Left lung (tissue), 10 donors: ENCODE results near the gene KIF16B. TPM values are rescaled to one million over a fixed set of nuclear protein-coding genes. Genes with fewer than 3 reads are reported as not detected.

ENCODE experiments used
- ATAC-seq: fragments of 200-7000 bp; cut with Tn5 transposase; one replicate; pipeline ENCODE4 v1.9.1; 2020; ENCODE audit warnings: moderate library complexity
- DNase-seq, 4 donors: peaks; one replicate each; pipeline ENCODE4 v3.0.0-alpha.2; 2013 to 2020
- H3K27ac ChIP-seq, 2 donors: fragments of 200-600 bp; sonication (generic) in 1 of 2; one replicate each; pipeline versions ENCODE4 v1.5.0 to v1.8.0; 2020 to 2021
- H3K27me3 ChIP-seq, 2 donors: fragments of 200-600 bp; sonication (generic) in 1 of 2; one replicate each; pipeline versions ENCODE4 v1.5.0 to v1.8.0; 2020 to 2021
- H3K36me3 ChIP-seq, 2 donors: fragments of 200-600 bp; sonication (generic) in 1 of 2; one replicate each; pipeline versions ENCODE4 v1.5.0 to v1.8.0; 2020 to 2021
- H3K4me1 ChIP-seq, 2 donors: fragments of 200-600 bp; one replicate each; pipeline ENCODE4 v1.8.0; 2021
- H3K4me3 ChIP-seq, 2 donors: fragments of 200-600 bp; sonication (generic) in 1 of 2; one replicate each; pipeline versions ENCODE4 v1.5.0 to v1.8.0; 2020 to 2021; ENCODE audit warnings: mild to moderate bottlenecking in 1 of 2
- H3K9me3 ChIP-seq, 2 donors: fragments of 200-600 bp; sonication (generic) in 1 of 2; one replicate each; pipeline versions ENCODE4 v1.5.0 to v1.8.0; 2020 to 2021
- intact Hi-C, 2 donors: fragments of 100-400 bp; cut with DNase I; formaldehyde crosslinking; loops; one replicate each; pipeline versions ENCODE4 v1.11.2 to v1.14.2; 2022
- polyA plus RNA-seq, 6 donors: library from polyadenylated mRNA; unstranded; fragments of 120-200 nt; gene quantifications; one replicate each; pipeline ENCODE4 v1.2.1, GENCODE V29; 2013; ENCODE audit not compliant: insufficient read length in 6 of 6
- total RNA-seq, 2 donors: library from RNA; stranded (reverse); fragmentation: NEBNext Ultra II Directional; extraction: Animal tissue kit (Norgen Biotek cat#: 25700); gene quantifications; one replicate each; pipeline ENCODE4 v1.2.1, GENCODE V29; 2021
- TF ChIP-seq, protein P1 (sequence below), 2 donors: fragments of 200-600 bp; sonication (generic) in 1 of 2; IDR thresholded peaks; one replicate each; pipeline versions ENCODE4 v1.5.0 to v1.8.0; 2021; ENCODE audit warnings: antibody characterized with exemption in 2 of 2
- donor health status: DM: no; HTN: yes; CAD: no.
- donor health status: DM: no; HTN: no; CAD: no.

The KIF16B gene
- total and polyA plus RNA-seq, 8 donors: 9.1 to 23.8 (median 12.8) TPM

- Histone ChIP-seq H3K27ac (no peak overlapping the region), H3K27me3 (no peaks in the 10 kb centered on the region), H3K4me1 (peaks cover 0 to 6% of the 10 kb centered on the region in 2 donors), H3K4me3 (no peak overlapping the region), H3K9me3 (no peaks in the 10 kb centered on the region), H3K36me3 (no peaks in the 10 kb centered on the region)
- ATAC-seq (no peak), DNase-seq (no peak)
- TF ChIP-seq, protein P1, sequence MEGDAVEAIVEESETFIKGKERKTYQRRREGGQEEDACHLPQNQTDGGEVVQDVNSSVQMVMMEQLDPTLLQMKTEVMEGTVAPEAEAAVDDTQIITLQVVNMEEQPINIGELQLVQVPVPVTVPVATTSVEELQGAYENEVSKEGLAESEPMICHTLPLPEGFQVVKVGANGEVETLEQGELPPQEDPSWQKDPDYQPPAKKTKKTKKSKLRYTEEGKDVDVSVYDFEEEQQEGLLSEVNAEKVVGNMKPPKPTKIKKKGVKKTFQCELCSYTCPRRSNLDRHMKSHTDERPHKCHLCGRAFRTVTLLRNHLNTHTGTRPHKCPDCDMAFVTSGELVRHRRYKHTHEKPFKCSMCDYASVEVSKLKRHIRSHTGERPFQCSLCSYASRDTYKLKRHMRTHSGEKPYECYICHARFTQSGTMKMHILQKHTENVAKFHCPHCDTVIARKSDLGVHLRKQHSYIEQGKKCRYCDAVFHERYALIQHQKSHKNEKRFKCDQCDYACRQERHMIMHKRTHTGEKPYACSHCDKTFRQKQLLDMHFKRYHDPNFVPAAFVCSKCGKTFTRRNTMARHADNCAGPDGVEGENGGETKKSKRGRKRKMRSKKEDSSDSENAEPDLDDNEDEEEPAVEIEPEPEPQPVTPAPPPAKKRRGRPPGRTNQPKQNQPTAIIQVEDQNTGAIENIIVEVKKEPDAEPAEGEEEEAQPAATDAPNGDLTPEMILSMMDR (IDR thresholded peaks at IDR 0.05): no peak
- intact Hi-C loops: no loop called here
Observed at GRCh38 chr20:16555754-16556153, 17.5 kb downstream of the KIF16B start.

- TF ChIP-seq, protein P1 (IDR thresholded peaks at IDR 0.05): no peak
- Histone ChIP-seq H3K9me3 (no peaks in the 10 kb centered on the region), H3K36me3 (no peaks in the 10 kb centered on the region), H3K4me1 (peaks cover 0 to 6% of the 10 kb centered on the region in 2 donors), H3K4me3 (no peak overlapping the region), H3K27ac (no peak overlapping the region), H3K27me3 (no peaks in the 10 kb centered on the region)
- DNase-seq: no peak
- no peak for ATAC-seq
- intact Hi-C loops: no loop called here
Observed at GRCh38 chr20:16554766-16555543, 18.3 kb downstream of the KIF16B start.

DNA sequence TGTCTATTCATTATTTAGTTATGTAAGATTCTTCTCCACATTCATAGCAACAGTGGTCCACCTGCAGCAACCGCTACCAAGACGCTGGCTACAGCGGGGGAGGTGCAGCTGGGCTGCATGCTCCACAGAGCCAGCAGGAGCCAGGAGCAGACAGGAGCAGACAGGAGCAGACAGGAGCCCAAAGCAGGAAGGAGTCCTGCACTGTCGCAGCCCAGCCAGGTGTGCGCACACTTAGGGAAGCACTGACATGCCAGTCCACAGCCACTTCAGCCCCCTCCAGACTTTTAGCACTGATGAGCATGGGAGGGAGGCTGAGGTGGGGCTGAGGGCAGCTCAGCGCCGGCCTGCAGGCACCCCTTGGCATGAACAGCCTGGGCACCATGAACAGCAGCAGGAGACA lies 19.6 kb downstream of the KIF16B start:
- no peaks in the 10 kb centered on the region for H3K9me3 ChIP-seq
- H3K4me1 ChIP-seq: peaks cover 0 to 6% of the 10 kb centered on the region in 2 donors
- no peaks in the 10 kb centered on the region for H3K36me3 ChIP-seq
- TF ChIP-seq, protein P1 (IDR thresholded peaks at IDR 0.05): no peak
- H3K27ac ChIP-seq: no peak overlapping the region
- no peak overlapping the region for H3K4me3 ChIP-seq
- no peaks in the 10 kb centered on the region for H3K27me3 ChIP-seq
- DNase-seq (no peak), ATAC-seq (peak; percentile 28)
- intact Hi-C loops: no loop called here

DNA sequence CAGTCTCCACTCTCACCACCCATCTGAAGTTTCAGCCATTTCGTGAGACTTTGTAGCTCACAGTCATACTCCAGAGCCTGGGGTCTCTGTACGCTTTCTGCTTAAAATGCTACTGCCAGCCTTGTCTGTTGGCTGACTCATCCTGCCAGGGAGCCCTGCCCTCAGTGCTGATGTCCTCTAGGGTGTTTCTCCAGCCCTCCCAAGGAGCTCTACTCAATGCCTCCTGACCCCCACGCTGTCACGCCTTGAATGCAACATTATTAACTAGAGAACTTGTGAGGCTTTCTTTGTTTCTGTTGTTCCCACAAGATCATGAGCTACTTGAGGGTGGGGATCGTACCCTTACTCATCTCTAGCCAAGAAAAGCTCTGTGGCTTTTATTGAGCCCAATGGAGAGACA lies 20.1 kb downstream of the KIF16B start:
- H3K4me1 ChIP-seq: peaks cover 0 to 6% of the 10 kb centered on the region in 2 donors
- ATAC-seq: no peak
- DNase-seq: no peak

DNA sequence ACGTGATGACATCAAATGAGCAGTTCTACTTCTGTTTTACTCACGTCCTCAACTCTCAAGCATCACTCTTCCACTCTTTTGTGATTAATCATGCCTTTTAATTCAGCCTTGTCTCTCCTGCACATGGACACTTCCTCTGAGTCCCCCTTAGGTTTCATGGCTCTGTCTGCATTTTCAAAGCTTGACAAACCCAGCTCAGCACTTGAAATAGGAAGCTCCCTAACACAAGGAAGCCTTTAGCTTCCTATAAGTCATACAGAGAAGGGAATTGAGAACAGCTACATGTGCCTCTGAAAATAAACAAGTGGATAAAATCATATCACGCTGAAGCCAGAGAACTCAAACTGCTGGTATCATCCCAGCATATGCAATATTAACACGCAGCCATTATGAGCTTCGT lies 21.2 kb downstream of the KIF16B start:
- intact Hi-C loops: no loop called here
- TF ChIP-seq, protein P1 (IDR thresholded peaks at IDR 0.05): no peak
- Histone ChIP-seq H3K9me3 (no peaks in the 10 kb centered on the region), H3K4me3 (no peak overlapping the region), H3K27ac (no peak overlapping the region), H3K4me1 (peaks cover 0 to 6% of the 10 kb centered on the region in 2 donors), H3K36me3 (no peaks in the 10 kb centered on the region), H3K27me3 (no peaks in the 10 kb centered on the region)
- DNase-seq (no peak), ATAC-seq (peak; percentile 33)

More for the DNA sequence above, 20.1 kb downstream of the KIF16B start:
- Histone ChIP-seq H3K27ac (no peak overlapping the region), H3K27me3 (no peaks in the 10 kb centered on the region), H3K9me3 (no peaks in the 10 kb centered on the region), H3K36me3 (no peaks in the 10 kb centered on the region), H3K4me3 (no peak overlapping the region)
- intact Hi-C loops: no loop called here
- TF ChIP-seq, protein P1 (IDR thresholded peaks at IDR 0.05): no peak
